PC-3 (cell line): ENCODE data around the gene KAT6B. TPM values are rescaled to one million over a fixed set of nuclear protein-coding genes. Genes with fewer than 3 reads are reported as not detected.

Experiments used
- ATAC-seq: fragments of 200-7000 bp; cut with Tn5 transposase; 2 replicates; pipeline ENCODE4 v1.9.1; 2020; ENCODE audit warnings: mild to moderate bottlenecking, moderate library complexity
- BruUV-seq: library from RNA; stranded (reverse); fragments of 400-500 nt; replicated peaks from 2 replicates; lab custom pipeline; 2021; lab: Mats Ljungman, UMichigan
- CTCF ChIA-PET: fragments of 300-600 bp; sonication (Branson Sonifier 250); formaldehyde crosslinking; loops from one replicate; lab custom pipeline; 2022; ENCODE audit warnings: antibody characterized with exemption; lab: Charles Lee
- POLR2A ChIA-PET: fragments of 300-600 bp; sonication (Branson Sonifier 250); formaldehyde crosslinking; loops from one replicate; lab custom pipeline; 2022; ENCODE audit warnings: antibody characterized with exemption; ENCODE audit not compliant: unreplicated experiment; lab: Charles Lee
- DNase-seq: peaks from one replicate; pipeline ENCODE4 v3.0.0-alpha.2; 2015
- H2AFZ ChIP-seq: fragments of 300-600 bp; sonication (generic); 2 replicates; pipeline ENCODE4 v1.6.0; 2016; ENCODE audit warnings: antibody characterized with exemption, low read length
- H3F3A ChIP-seq: fragments of 300-600 bp; sonication (generic); one replicate; pipeline ENCODE4 v1.6.0; 2017; ENCODE audit warnings: antibody characterized with exemption, low read length, control low read depth, mild to moderate bottlenecking; ENCODE audit not compliant: unreplicated experiment
- H3K27ac ChIP-seq: fragments of 300-600 bp; sonication (generic); 2 replicates; pipeline ENCODE4 v1.5.1; 2016; ENCODE audit warnings: mild to moderate bottlenecking, low read length
- H3K27me3 ChIP-seq: fragments of 300-600 bp; sonication (generic); 2 replicates; pipeline ENCODE4 v1.6.1; 2016; ENCODE audit warnings: low read length, mixed read lengths
- H3K36me3 ChIP-seq: fragments of 300-600 bp; sonication (generic); 2 replicates; pipeline ENCODE4 v1.6.1; 2016; ENCODE audit warnings: low read depth, mixed run types, low read length, mixed read lengths
- H3K4me1 ChIP-seq: fragments of 300-600 bp; sonication (generic); 2 replicates; pipeline ENCODE4 v1.5.1; 2016; ENCODE audit warnings: low read length; ENCODE audit not compliant: insufficient read depth
- H3K4me2 ChIP-seq: fragments of 300-600 bp; sonication (generic); 2 replicates; pipeline ENCODE4 v1.6.0; 2016; ENCODE audit warnings: low read length
- H3K4me3 ChIP-seq: fragments of 300-600 bp; sonication (generic); 2 replicates; pipeline ENCODE4 v1.5.1; 2016; ENCODE audit warnings: mild to moderate bottlenecking, low read length, mixed read lengths
- H3K79me2 ChIP-seq: fragments of 300-600 bp; sonication (generic); 2 replicates; pipeline ENCODE4 v1.6.1; 2017; ENCODE audit warnings: low read length, mixed read lengths
- H3K9ac ChIP-seq: fragments of 300-600 bp; sonication (generic); 2 replicates; pipeline ENCODE4 v1.6.0; 2016; ENCODE audit warnings: mild to moderate bottlenecking, low read length
- H3K9me2 ChIP-seq: fragments of 300-600 bp; sonication (generic); replicated peaks from 2 replicates; pipeline ENCODE4 v1.6.1; 2016; ENCODE audit warnings: mixed run types, low read length, mixed read lengths
- H3K9me3 ChIP-seq: fragments of 300-600 bp; sonication (generic); 2 replicates; pipeline ENCODE4 v1.6.1; 2016; ENCODE audit warnings: low read length, mixed read lengths
- H4K20me1 ChIP-seq: fragments of 300-600 bp; sonication (generic); 2 replicates; pipeline ENCODE4 v1.6.1; 2016; ENCODE audit warnings: low read length, mixed read lengths
- CTCF ChIP-seq: fragments of 300-600 bp; sonication (generic); conservative IDR thresholded peaks from 2 replicates; pipeline ENCODE4 v1.5.1; 2017; ENCODE audit warnings: antibody characterized with exemption, low read depth, mild to moderate bottlenecking, low read length
- EZH2 ChIP-seq: fragments of 300-600 bp; sonication (generic); IDR thresholded peaks from one replicate; pipeline ENCODE4 v1.6.1; 2017; ENCODE audit warnings: antibody characterized with exemption, mild to moderate bottlenecking, low read length; ENCODE audit not compliant: unreplicated experiment
- EZH2phosphoT487 ChIP-seq: fragments of 300-600 bp; sonication (generic); IDR thresholded peaks from 2 replicates; pipeline ENCODE4 v1.6.1; 2018; ENCODE audit warnings: mild to moderate bottlenecking, antibody characterized with exemption, low read length, borderline replicate concordance
- intact Hi-C: fragments of 100-400 bp; cut with micrococcal nuclease; formaldehyde crosslinking; loops from 2 replicates; pipeline ENCODE4 v1.9.0; 2023
- total RNA-seq: library from RNA; depleted of rRNA; stranded (reverse); fragments of >200 nt; gene quantifications from 2 replicates; pipeline ENCODE4 v1.2.3, GENCODE V29; 2014

The KAT6B gene
- total RNA-seq, 1 experiment from 2014 or later = 94.5 TPM

GRCh38 chr10:74981831-74982633 is 155.6 kb downstream of the KAT6B start:
- ATAC-seq (no peak; the same call in 1 of the 2 replicates), DNase-seq (no peak)
- POLR2A ChIA-PET = interaction anchor here (0.5 kb wide), 1 partner anchor 38 kb away, joined by 11 read pairs; no protein-coding TSS in a partner anchor
- TF ChIP-seq EZH2 (no peak), CTCF (peak; percentile 36; the same call in 1 of the 2 replicates)
- no TSS peak for BruUV-seq
- Histone ChIP-seq H3K27ac (no peak overlapping the region), H3K4me1 (no peaks in the 10 kb centered on the region), H3K27me3 (no peaks in the 10 kb centered on the region), H3K36me3 (peaks cover 75% of the 10 kb centered on the region), H2AFZ (no peak overlapping the region), H3K9ac (no peak overlapping the region), H3K9me3 (no peaks in the 10 kb centered on the region), H3K9me2 (no peaks in the 10 kb centered on the region), H3K4me3 (no peak overlapping the region), H3K4me2 (no peak overlapping the region), H3K79me2 (no peaks in the 10 kb centered on the region), H3F3A (peaks cover 5% of the 10 kb centered on the region), H4K20me1 (no peaks in the 10 kb centered on the region)
- intact Hi-C loops = no loop called here
- CTCF ChIA-PET = no interaction called here

GRCh38 chr10:74982634-74982982 is 156.2 kb downstream of the KAT6B start:
- no peaks in the 10 kb centered on the region for H3K27me3 ChIP-seq
- H3K4me1 ChIP-seq = no peaks in the 10 kb centered on the region
- no peak for DNase-seq
- H3K4me3 ChIP-seq = no peak overlapping the region
- peaks cover 5% of the 10 kb centered on the region for H3F3A ChIP-seq
- no peaks in the 10 kb centered on the region for H3K79me2 ChIP-seq
- no peak overlapping the region for H3K9ac ChIP-seq
- H3K9me2 ChIP-seq = no peaks in the 10 kb centered on the region
- H4K20me1 ChIP-seq = no peaks in the 10 kb centered on the region
- no peak overlapping the region for H3K4me2 ChIP-seq
- no peak for ATAC-seq
- no peak overlapping the region for H3K27ac ChIP-seq
- POLR2A ChIA-PET = interaction anchor here (0.5 kb wide), 1 partner anchor 38 kb away, joined by 11 read pairs; no protein-coding TSS in a partner anchor
- H3K9me3 ChIP-seq = no peaks in the 10 kb centered on the region
- no TSS peak for BruUV-seq
- intact Hi-C loops = no loop called here
- no peak overlapping the region for H2AFZ ChIP-seq
- TF ChIP-seq EZH2phosphoT487 = no peak
- TF ChIP-seq EZH2 = no peak
- no peak for TF ChIP-seq CTCF
- peaks cover 69% of the 10 kb centered on the region for H3K36me3 ChIP-seq
- CTCF ChIA-PET = no interaction called here

DNA sequence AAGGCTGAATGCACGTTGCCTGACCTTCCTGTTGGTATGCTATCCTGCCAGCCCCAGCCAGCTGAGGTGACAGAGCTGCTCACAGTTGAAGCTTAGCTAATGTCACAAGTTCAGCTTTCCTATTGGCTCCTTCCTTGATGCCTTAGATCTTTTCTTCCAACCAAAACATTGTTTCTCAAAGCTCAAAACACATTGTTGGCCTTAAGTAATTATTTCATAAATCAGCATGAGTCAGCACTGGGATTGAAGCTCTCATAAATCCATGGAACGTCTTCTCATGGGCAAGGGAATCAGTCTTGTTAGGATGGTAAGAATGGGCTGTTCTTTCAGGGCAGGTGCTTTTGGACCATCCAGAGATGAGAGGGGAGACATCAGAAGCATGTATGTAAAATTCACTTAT is 157.0 kb downstream of the KAT6B start:
- H3K4me1 ChIP-seq = no peaks in the 10 kb centered on the region
- H4K20me1 ChIP-seq = no peaks in the 10 kb centered on the region
- H3K4me2 ChIP-seq = no peak overlapping the region
- H3K9me2 ChIP-seq = no peaks in the 10 kb centered on the region
- no TSS peak for BruUV-seq
- peaks cover 5% of the 10 kb centered on the region for H3F3A ChIP-seq
- ATAC-seq (peak; percentile 30), DNase-seq (peak; percentile 58)
- ChIA-PET POLR2A (interaction anchor here (0.6 to 0.7 kb wide), 2 partner anchors 434 to 921 kb away, joined by 3 to 4 read pairs; no protein-coding TSS in a partner anchor), CTCF (no interaction called here)
- no peak for TF ChIP-seq CTCF
- TF ChIP-seq EZH2 = no peak
- no peak for TF ChIP-seq EZH2phosphoT487
- no peak overlapping the region for H3K4me3 ChIP-seq
- H3K27ac ChIP-seq = no peak overlapping the region
- H3K36me3 ChIP-seq = peaks cover 63% of the 10 kb centered on the region
- no peaks in the 10 kb centered on the region for H3K79me2 ChIP-seq
- no peaks in the 10 kb centered on the region for H3K27me3 ChIP-seq
- H3K9ac ChIP-seq = no peak overlapping the region
- H2AFZ ChIP-seq = no peak overlapping the region
- intact Hi-C loops = no loop called here
- H3K9me3 ChIP-seq = no peaks in the 10 kb centered on the region
